SK-N-SH (cell line): ENCODE measurements around the gene TMEM129. TPM values are rescaled to one million over a fixed set of nuclear protein-coding genes. Genes with fewer than 3 reads are reported as not detected.
A peak's percentile ranks its signal among the peaks of the same experiment; 100 is the strongest.

ENCODE experiments used
- CTCF ChIA-PET: fragments of 300-600, 350-600 bp; formaldehyde crosslinking; extraction: SDS; loops from one replicate; lab custom pipeline; 2021; lab: Yijun Ruan, JAX
- POLR2A ChIA-PET: fragments of 350-600 bp; sonication (Branson Sonifier 250); formaldehyde crosslinking; extraction: SDS; loops from one replicate; lab custom pipeline; 2020; ENCODE audit warnings: antibody characterized with exemption, inconsistent platforms; lab: Yijun Ruan, JAX
- DNase-seq: peaks from one replicate; pipeline ENCODE4 v3.0.0; 2012
- H2AFZ ChIP-seq: fragments of 200-600 bp; sonication (generic); 2 replicates; pipeline ENCODE4 v1.8.1; 2016; ENCODE audit warnings: antibody characterized with exemption, mild to moderate bottlenecking, low read depth
- H3F3A ChIP-seq: fragments of 200-600 bp; sonication (generic); replicated peaks from 2 replicates; pipeline ENCODE3; 2016; ENCODE audit warnings: antibody characterized with exemption, mild to moderate bottlenecking; ENCODE audit not compliant: insufficient read depth
- H3K27ac ChIP-seq, 2 experiments: fragments of 200-500 bp in 1 of 2; fragments of 200-600 bp in 1 of 2; sonication (Bioruptor generic) in 1 of 2; sonication (generic), shearing (Covaris generic) in 1 of 2; 2 replicates each; pipeline versions ENCODE4 v1.5.1 to v1.6.1; 2014 to 2016; ENCODE audit warnings: low read depth in 2 of 2, inconsistent platforms in 1 of 2, low read length in 1 of 2, mild to moderate bottlenecking in 1 of 2, mixed read lengths in 1 of 2
- H3K27me3 ChIP-seq: fragments of 200-600 bp; sonication (generic), shearing (Covaris generic); 2 replicates; pipeline ENCODE4 v1.6.1; 2016; ENCODE audit warnings: mixed run types; ENCODE audit not compliant: insufficient read depth
- H3K36me3 ChIP-seq, 2 experiments: fragments of 200-500 bp in 1 of 2; fragments of 200-600 bp in 1 of 2; sonication (Bioruptor generic) in 1 of 2; sonication (generic) in 1 of 2; replicated peaks in 1 of 2; 2 replicates each; pipeline versions ENCODE3 to v1.5.1; 2014 to 2016; ENCODE audit warnings: low read length in 1 of 2, mild to moderate bottlenecking in 1 of 2; ENCODE audit not compliant: insufficient read depth in 2 of 2, control insufficient read depth in 1 of 2
- H3K4me1 ChIP-seq, 2 experiments: fragments of 200-500 bp in 1 of 2; fragments of 200-600 bp in 1 of 2; sonication (Bioruptor generic) in 1 of 2; sonication (generic), shearing (Covaris generic) in 1 of 2; 2 replicates each; pipeline versions ENCODE4 v1.5.1 to v1.6.1; 2014 to 2016; ENCODE audit warnings: low read depth in 1 of 2, low read length in 1 of 2, mixed run types in 1 of 2; ENCODE audit not compliant: insufficient read depth in 2 of 2, control insufficient read depth in 1 of 2
- H3K4me2 ChIP-seq: fragments of 200-600 bp; sonication (generic), shearing (Covaris generic); 2 replicates; pipeline ENCODE4 v1.6.1; 2017; ENCODE audit warnings: mixed run types
- H3K4me3 ChIP-seq, 2 experiments: fragments of 200-500 bp in 1 of 2; fragments of 200-600 bp in 1 of 2; sonication (Bioruptor generic) in 1 of 2; sonication (generic), shearing (Covaris generic) in 1 of 2; 2 replicates each; pipeline versions ENCODE4 v1.5.1 to v1.8.1; 2014 to 2016; ENCODE audit warnings: low read depth in 2 of 2, inconsistent platforms in 1 of 2, low read length in 1 of 2, mild to moderate bottlenecking in 1 of 2, mixed read lengths in 1 of 2, moderate library complexity in 1 of 2
- H3K79me2 ChIP-seq: fragments of 200-600 bp; sonication (generic); 2 replicates; pipeline ENCODE4 v1.8.1; 2017; ENCODE audit warnings: mild to moderate bottlenecking; ENCODE audit not compliant: insufficient read depth
- H3K9ac ChIP-seq: fragments of 200-600 bp; sonication (generic); 2 replicates; pipeline ENCODE4 v1.6.1; 2017; ENCODE audit warnings: mixed run types
- H3K9me2 ChIP-seq: fragments of 200-600 bp; sonication (generic); 2 replicates; pipeline ENCODE4 v1.6.1; 2017; ENCODE audit warnings: mixed run types
- H3K9me3 ChIP-seq: fragments of 200-600 bp; sonication (generic); 2 replicates; pipeline ENCODE4 v1.6.1; 2017; ENCODE audit warnings: mixed run types, mild to moderate bottlenecking, moderate library complexity
- H4K20me1 ChIP-seq: fragments of 200-600 bp; sonication (generic); 2 replicates; pipeline ENCODE4 v1.6.1; 2017; ENCODE audit warnings: mild to moderate bottlenecking, mixed run types; ENCODE audit not compliant: insufficient read depth
- EZH2phosphoT487 ChIP-seq: fragments of 200-600 bp; sonication (generic); IDR thresholded peaks from 2 replicates; pipeline ENCODE4 v1.6.1; 2017; ENCODE audit warnings: low read depth, mixed run types, mild to moderate bottlenecking, antibody characterized with exemption, moderate library complexity, borderline replicate concordance
- FOSL2 ChIP-seq: IDR thresholded peaks from 2 replicates; pipeline ENCODE4 v1.4.0; 2012; ENCODE audit warnings: low read depth, mild to moderate bottlenecking, moderate library complexity, borderline replicate concordance
- FOXJ3 ChIP-seq: sonication (generic); formaldehyde crosslinking; IDR thresholded peaks from 2 replicates; pipeline ENCODE4 v1.5.1; 2020; ENCODE audit warnings: mild to moderate bottlenecking, missing genetic modification reagents
- FOXM1 ChIP-seq: IDR thresholded peaks from 2 replicates; pipeline ENCODE4 v1.4.0; 2012; ENCODE audit warnings: low read depth, mild to moderate bottlenecking
- GABPA ChIP-seq: IDR thresholded peaks from 2 replicates; pipeline ENCODE4 v1.4.0; 2012; ENCODE audit warnings: low read depth, mild to moderate bottlenecking
- MEF2A ChIP-seq: IDR thresholded peaks from 2 replicates; pipeline ENCODE4 v1.4.0; 2012; ENCODE audit warnings: low read depth, borderline replicate concordance
- NFIC ChIP-seq: IDR thresholded peaks from 2 replicates; pipeline ENCODE4 v1.4.0; 2012; ENCODE audit warnings: borderline replicate concordance
- NRF1 ChIP-seq: IDR thresholded peaks from 2 replicates; pipeline ENCODE4 v1.6.1; 2012; ENCODE audit warnings: low read depth, mild to moderate bottlenecking, low read length
- RAD21 ChIP-seq: IDR thresholded peaks from 2 replicates; pipeline ENCODE4 v1.6.1; 2012; ENCODE audit warnings: mild to moderate bottlenecking, low read length
- RFX5 ChIP-seq: IDR thresholded peaks from 2 replicates; pipeline ENCODE4 v1.6.1; 2012; ENCODE audit warnings: mild to moderate bottlenecking, improper control_type of control experiment, low read length
- RXRA ChIP-seq: IDR thresholded peaks from 2 replicates; pipeline ENCODE4 v1.4.0; 2012; ENCODE audit warnings: low read depth, mild to moderate bottlenecking, borderline replicate concordance
- SIN3A ChIP-seq: IDR thresholded peaks from 2 replicates; pipeline ENCODE4 v1.6.1; 2012; ENCODE audit warnings: low read depth, mild to moderate bottlenecking, low read length, moderate library complexity, borderline replicate concordance
- SMC3 ChIP-seq: IDR thresholded peaks from 2 replicates; pipeline ENCODE4 v1.6.1; 2012; ENCODE audit warnings: low read depth, low read length, improper control_type of control experiment
- TEAD4 ChIP-seq: IDR thresholded peaks from 2 replicates; pipeline ENCODE4 v1.4.0; 2012; ENCODE audit warnings: mild to moderate bottlenecking, borderline replicate concordance; ENCODE audit not compliant: insufficient read depth
- USF1 ChIP-seq: IDR thresholded peaks from 2 replicates; pipeline ENCODE4 v1.4.0; 2012; ENCODE audit warnings: low read depth, borderline replicate concordance
- WGBS: methylation state at CpG from one replicate; pipeline ENCODE4 v1.1.6; 2017; ENCODE audit warnings: low lambda C conversion rate; 5-methylcytosine and 5-hydroxymethylcytosine counted together
- polyA plus RNA-seq, 3 experiments: library from polyadenylated mRNA; depleted of rRNA; stranded (reverse); fragments of >200 nt; gene quantifications; 2 replicates each; pipeline ENCODE4 v1.2.3, GENCODE V29; 2012
- TF ChIP-seq, protein P1 (sequence below): fragments of 200-600 bp; sonication (generic); IDR thresholded peaks from 2 replicates; pipeline ENCODE4 v1.6.1; 2017; ENCODE audit warnings: antibody characterized with exemption, mild to moderate bottlenecking, moderate library complexity
- TF ChIP-seq, protein P2 (sequence below): IDR thresholded peaks from 2 replicates; pipeline ENCODE4; 2012
- TF ChIP-seq, protein P3 (sequence below): fragments of 150-350 bp; IDR thresholded peaks from 2 replicates; pipeline ENCODE4 v1.6.1; 2017; ENCODE audit warnings: antibody characterized with exemption, low read length, low read depth, borderline replicate concordance
- TF ChIP-seq, protein P4 (sequence below): IDR thresholded peaks from 2 replicates; pipeline ENCODE4 v1.4.0; 2012; ENCODE audit warnings: low read depth

Gene TMEM129
- polyA plus RNA-seq, 1 of the 3 experiments (the other 2 are of a cell fraction) = 36.5 TPM

DNA sequence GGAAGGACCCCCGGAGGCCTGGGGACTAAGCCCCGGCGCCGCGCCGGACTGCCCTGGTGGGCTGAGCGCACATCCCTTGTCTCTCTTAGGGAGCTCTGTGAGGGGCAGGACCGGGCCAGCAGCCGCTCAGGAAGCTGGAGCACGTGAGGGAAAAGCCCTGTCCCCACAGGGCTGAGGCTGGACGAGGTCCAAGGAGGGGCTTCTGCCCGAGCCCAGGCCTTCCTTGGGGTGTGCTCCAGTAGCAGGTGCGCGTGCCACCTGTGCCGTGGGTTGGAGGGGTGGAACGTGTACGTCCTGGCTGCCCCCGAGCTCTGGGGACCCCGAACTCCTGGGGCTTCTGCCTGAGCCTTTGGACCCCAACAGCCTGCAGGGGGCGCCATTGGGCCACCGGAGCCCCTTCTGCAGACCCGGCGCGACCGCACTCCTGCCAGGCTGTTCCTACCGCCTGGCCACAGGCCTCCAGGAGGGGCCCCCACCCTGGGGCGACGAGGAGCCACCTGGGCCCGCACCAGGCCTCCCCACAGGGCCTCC lies 27.4 kb upstream of the TMEM129 start:
- TF ChIP-seq USF1 (peak; percentile 20; the same call in 1 of the 2 replicates), SMC3 (peak; percentile 85), RAD21 (peak; percentile 87), NRF1 (no peak)
- TF ChIP-seq, protein P1, sequence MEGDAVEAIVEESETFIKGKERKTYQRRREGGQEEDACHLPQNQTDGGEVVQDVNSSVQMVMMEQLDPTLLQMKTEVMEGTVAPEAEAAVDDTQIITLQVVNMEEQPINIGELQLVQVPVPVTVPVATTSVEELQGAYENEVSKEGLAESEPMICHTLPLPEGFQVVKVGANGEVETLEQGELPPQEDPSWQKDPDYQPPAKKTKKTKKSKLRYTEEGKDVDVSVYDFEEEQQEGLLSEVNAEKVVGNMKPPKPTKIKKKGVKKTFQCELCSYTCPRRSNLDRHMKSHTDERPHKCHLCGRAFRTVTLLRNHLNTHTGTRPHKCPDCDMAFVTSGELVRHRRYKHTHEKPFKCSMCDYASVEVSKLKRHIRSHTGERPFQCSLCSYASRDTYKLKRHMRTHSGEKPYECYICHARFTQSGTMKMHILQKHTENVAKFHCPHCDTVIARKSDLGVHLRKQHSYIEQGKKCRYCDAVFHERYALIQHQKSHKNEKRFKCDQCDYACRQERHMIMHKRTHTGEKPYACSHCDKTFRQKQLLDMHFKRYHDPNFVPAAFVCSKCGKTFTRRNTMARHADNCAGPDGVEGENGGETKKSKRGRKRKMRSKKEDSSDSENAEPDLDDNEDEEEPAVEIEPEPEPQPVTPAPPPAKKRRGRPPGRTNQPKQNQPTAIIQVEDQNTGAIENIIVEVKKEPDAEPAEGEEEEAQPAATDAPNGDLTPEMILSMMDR = peak; percentile 84
- Histone ChIP-seq H3K79me2 (no peaks in the 10 kb centered on the region), H3K9me2 (no peaks in the 10 kb centered on the region), H4K20me1 (0 out of 2 replicates have a peak, but pooled peaks cover 3% of the 10 kb centered on the region), H3K4me1 (peaks cover 0 to 8% of the 10 kb centered on the region in 2 experiments; a peak in 1 of 4 replicates), H3K4me3 (peak overlapping the region; percentile 10 to 41; a peak in 2 of 4 replicates), H2AFZ (no peak overlapping the region), H3K36me3 (peaks cover 0 to 2% of the 10 kb centered on the region in 2 experiments), H3K27ac (no peak overlapping the region), H3K9ac (no peak overlapping the region), H3K27me3 (no peaks in the 10 kb centered on the region), H3K4me2 (peak overlapping the region; percentile 41; the same call in 1 of the 2 replicates), H3K9me3 (no peaks in the 10 kb centered on the region), H3F3A (peaks cover 3% of the 10 kb centered on the region)
- DNase-seq = peak; percentile 98
- ChIA-PET POLR2A (no interaction called here), CTCF (interaction anchor here (0.5 to 5.1 kb wide), 56 partner anchors 8 to 456 kb away, joined by 3 to 166 read pairs (median 5); partner anchors contain the start of gene FGFR3)
- 10% methylated on average over 2 of the region's 29 CpGs for WGBS

DNA sequence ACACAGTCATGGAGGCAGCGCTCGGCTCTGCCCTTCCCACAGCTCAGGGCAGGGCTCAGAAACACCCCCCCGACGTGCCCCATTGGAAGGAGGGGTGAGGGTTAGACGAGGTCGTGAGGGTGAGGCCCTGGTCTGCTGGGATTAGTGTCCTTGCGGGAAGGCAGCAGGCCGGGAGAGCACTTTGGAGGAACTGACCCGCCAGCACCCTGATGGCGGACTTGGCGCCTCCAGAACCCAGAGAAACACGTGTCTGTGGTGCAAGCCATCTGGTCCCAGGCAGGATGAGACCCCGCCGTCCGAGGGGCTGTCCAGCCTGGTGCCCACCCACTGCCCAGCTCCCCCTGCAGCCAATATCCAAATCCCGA lies 26.5 kb upstream of the TMEM129 start:
- Histone ChIP-seq H3K4me1 (peaks cover 0 to 7% of the 10 kb centered on the region in 2 experiments; a peak in 1 of 4 replicates), H4K20me1 (0 out of 2 replicates have a peak, but pooled peaks cover 3% of the 10 kb centered on the region), H3K9ac (no peak overlapping the region), H3K36me3 (peaks cover 0 to 2% of the 10 kb centered on the region in 2 experiments), H2AFZ (no peak overlapping the region), H3F3A (peaks cover 3% of the 10 kb centered on the region), H3K4me2 (no peak overlapping the region), H3K9me3 (no peaks in the 10 kb centered on the region), H3K27me3 (no peaks in the 10 kb centered on the region), H3K4me3 (no peak overlapping the region), H3K27ac (no peak overlapping the region), H3K9me2 (no peaks in the 10 kb centered on the region), H3K79me2 (no peaks in the 10 kb centered on the region)
- no peak for DNase-seq
- ChIA-PET CTCF (interaction anchor here (0.8 to 5.1 kb wide), 31 partner anchors 8 to 158 kb away, joined by 3 to 166 read pairs (median 7); partner anchors contain the start of gene FGFR3), POLR2A (no interaction called here)
- 94% methylated on average over 9 of the region's 16 CpGs for WGBS
- TF ChIP-seq, protein P2, sequence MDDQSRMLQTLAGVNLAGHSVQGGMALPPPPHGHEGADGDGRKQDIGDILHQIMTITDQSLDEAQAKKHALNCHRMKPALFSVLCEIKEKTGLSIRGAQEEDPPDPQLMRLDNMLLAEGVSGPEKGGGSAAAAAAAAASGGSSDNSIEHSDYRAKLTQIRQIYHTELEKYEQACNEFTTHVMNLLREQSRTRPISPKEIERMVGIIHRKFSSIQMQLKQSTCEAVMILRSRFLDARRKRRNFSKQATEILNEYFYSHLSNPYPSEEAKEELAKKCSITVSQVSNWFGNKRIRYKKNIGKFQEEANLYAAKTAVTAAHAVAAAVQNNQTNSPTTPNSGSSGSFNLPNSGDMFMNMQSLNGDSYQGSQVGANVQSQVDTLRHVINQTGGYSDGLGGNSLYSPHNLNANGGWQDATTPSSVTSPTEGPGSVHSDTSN = no peak
- TF ChIP-seq USF1 (no peak), GABPA (no peak), FOXM1 (no peak), MEF2A (no peak), RXRA (no peak), RFX5 (no peak), FOSL2 (no peak), SIN3A (no peak), TEAD4 (no peak), EZH2phosphoT487 (no peak), FOXJ3 (no peak), NFIC (no peak)
- TF ChIP-seq, protein P3, sequence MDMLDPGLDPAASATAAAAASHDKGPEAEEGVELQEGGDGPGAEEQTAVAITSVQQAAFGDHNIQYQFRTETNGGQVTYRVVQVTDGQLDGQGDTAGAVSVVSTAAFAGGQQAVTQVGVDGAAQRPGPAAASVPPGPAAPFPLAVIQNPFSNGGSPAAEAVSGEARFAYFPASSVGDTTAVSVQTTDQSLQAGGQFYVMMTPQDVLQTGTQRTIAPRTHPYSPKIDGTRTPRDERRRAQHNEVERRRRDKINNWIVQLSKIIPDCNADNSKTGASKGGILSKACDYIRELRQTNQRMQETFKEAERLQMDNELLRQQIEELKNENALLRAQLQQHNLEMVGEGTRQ = no peak
- TF ChIP-seq, protein P4, sequence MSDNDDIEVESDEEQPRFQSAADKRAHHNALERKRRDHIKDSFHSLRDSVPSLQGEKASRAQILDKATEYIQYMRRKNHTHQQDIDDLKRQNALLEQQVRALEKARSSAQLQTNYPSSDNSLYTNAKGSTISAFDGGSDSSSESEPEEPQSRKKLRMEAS = no peak
